A549 (cell line): ENCODE results near the gene SRSF5. TPM values are rescaled to one million over a fixed set of nuclear protein-coding genes. Genes with fewer than 3 reads are reported as not detected.

Source experiments
- ATAC-seq, 2 experiments: fragments of 200-7000 bp in 1 of 2; fragments of >200 bp in 1 of 2; cut with Nextera tagmentation in 1 of 2; cut with Tn5 transposase in 1 of 2; 3 replicates each; pipeline versions ENCODE4 v1.8.0 to v1.9.1; 2018 to 2020; ENCODE audit warnings: mild to moderate bottlenecking in 1 of 2, moderate library complexity in 1 of 2
- CTCF ChIA-PET: fragments of 300-600 bp; sonication (Branson Sonifier 250); formaldehyde crosslinking; extraction: SDS; loops from one replicate; lab custom pipeline; 2021; ENCODE audit warnings: antibody characterized with exemption, inconsistent platforms; lab: Yijun Ruan, JAX
- POLR2A ChIA-PET: fragments of 350-600 bp; formaldehyde crosslinking; extraction: SDS; loops from one replicate; lab custom pipeline; 2021; ENCODE audit warnings: antibody characterized with exemption, inconsistent platforms; lab: Yijun Ruan, JAX
- DNase-seq, 2 experiments: peaks; one replicate each; pipeline versions ENCODE4 v3.0.0 to v3.0.0-alpha.2; 2011 to 2016; ENCODE audit warnings: low read depth in 1 of 2, low spot score in 1 of 2
- FAIRE-seq: peaks from 2 replicates; lab custom pipeline; 2011; peaks lifted over from hg19 to GRCh38; lab: Jason Lieb, UNC
- H3K27ac ChIP-seq, 2 experiments: fragments of >200 bp; sonication (Bioruptor Twin); formaldehyde crosslinking; 3 replicates each; pipeline ENCODE4 v1.5.1; 2016 to 2017
- H3K4me1 ChIP-seq: fragments of >200 bp; sonication (Bioruptor Twin); formaldehyde crosslinking; 3 replicates; pipeline ENCODE4 v1.6.1; 2016
- H3K4me2 ChIP-seq: fragments of >200 bp; sonication (Bioruptor Twin); formaldehyde crosslinking; 3 replicates; pipeline ENCODE4 v1.6.1; 2016
- H3K4me3 ChIP-seq: fragments of >200 bp; sonication (Bioruptor Twin); formaldehyde crosslinking; 3 replicates; pipeline ENCODE4 v1.5.1; 2016
- H3K9me3 ChIP-seq: fragments of >200 bp; sonication (Bioruptor Twin); formaldehyde crosslinking; 3 replicates; pipeline ENCODE4 v1.6.1; 2016
- BHLHE40 ChIP-seq: IDR thresholded peaks from 2 replicates; pipeline ENCODE4 v1.6.1; 2012; ENCODE audit warnings: low read depth, low read length, inconsistent platforms
- CBX8 ChIP-seq: fragments of 200-600 bp; sonication (generic); IDR thresholded peaks from 2 replicates; pipeline ENCODE4 v1.6.1; 2016
- CHD2 ChIP-seq: fragments of 150-350 bp; IDR thresholded peaks from 2 replicates; pipeline ENCODE4 v1.6.1; 2014; ENCODE audit warnings: low read length; ENCODE audit not compliant: partially characterized antibody
- E2F6 ChIP-seq: IDR thresholded peaks from 2 replicates; pipeline ENCODE4 v1.6.1; 2012; ENCODE audit warnings: low read depth, borderline replicate concordance
- EHF ChIP-seq: fragments of 250-450 bp; sonication (Bioruptor Pico); IDR thresholded peaks from 2 replicates; pipeline ENCODE4 v1.5.0; 2020; ENCODE audit warnings: mild to moderate bottlenecking
- EHMT2 ChIP-seq: fragments of 200-600 bp; sonication (generic); IDR thresholded peaks from 2 replicates; pipeline ENCODE4 v1.6.1; 2016; ENCODE audit warnings: antibody characterized with exemption, low read depth, mild to moderate bottlenecking, moderate library complexity
- ELK1 ChIP-seq: fragments of 150-350 bp; IDR thresholded peaks from 2 replicates; pipeline ENCODE4 v1.6.1; 2014; ENCODE audit warnings: low read depth, mild to moderate bottlenecking, low read length
- ESRRA ChIP-seq: fragments of 150-350 bp; IDR thresholded peaks from 2 replicates; pipeline ENCODE4 v1.6.1; 2014; ENCODE audit warnings: mild to moderate bottlenecking, low read length, borderline replicate concordance
- HDAC2 ChIP-seq: fragments of 200-600 bp; sonication (generic); IDR thresholded peaks from 2 replicates; pipeline ENCODE4 v1.6.1; 2016
- HES2 ChIP-seq: fragments of >200 bp; sonication (Bioruptor Twin); formaldehyde crosslinking; IDR thresholded peaks from 2 replicates; pipeline ENCODE4 v1.6.1; 2016
- HOXB13 ChIP-seq: fragments of 250-450 bp; sonication (Bioruptor Pico); IDR thresholded peaks from 2 replicates; pipeline ENCODE4 v1.5.0; 2020; ENCODE audit warnings: low read depth, mild to moderate bottlenecking, moderate library complexity
- JUNB ChIP-seq: fragments of >200 bp; sonication (Bioruptor Twin); formaldehyde crosslinking; IDR thresholded peaks from 2 replicates; pipeline ENCODE4 v1.6.1; 2016
- KDM1A ChIP-seq: fragments of 200-600 bp; sonication (generic); IDR thresholded peaks from 2 replicates; pipeline ENCODE4 v1.6.1; 2016; ENCODE audit warnings: low read depth, mild to moderate bottlenecking
- KDM5A ChIP-seq: fragments of 200-600 bp; sonication (generic); IDR thresholded peaks from 2 replicates; pipeline ENCODE4 v1.6.1; 2016; ENCODE audit warnings: antibody characterized with exemption, mild to moderate bottlenecking
- MAFK ChIP-seq: fragments of 450-650 bp; IDR thresholded peaks from 2 replicates; pipeline ENCODE4 v1.6.1; 2014; ENCODE audit not compliant: partially characterized antibody
- MAZ ChIP-seq: fragments of 150-350 bp; IDR thresholded peaks from 2 replicates; pipeline ENCODE4 v1.6.1; 2014; ENCODE audit warnings: antibody characterized with exemption, low read depth, low read length, borderline replicate concordance
- MYC ChIP-seq: IDR thresholded peaks from 2 replicates; pipeline ENCODE4 v1.6.1; 2012; ENCODE audit warnings: mild to moderate bottlenecking, inconsistent platforms, low read length, improper control_type of control experiment, borderline replicate concordance
- NPAS2 ChIP-seq: fragments of 250-450 bp; sonication (Bioruptor Pico); IDR thresholded peaks from 2 replicates; pipeline ENCODE4 v1.8.0; 2022; ENCODE audit warnings: mild to moderate bottlenecking, moderate library complexity, borderline replicate concordance
- RARB ChIP-seq: fragments of 250-450 bp; sonication (Bioruptor Pico); IDR thresholded peaks from 2 replicates; pipeline ENCODE4 v1.8.0; 2021; ENCODE audit warnings: mild to moderate bottlenecking, moderate library complexity
- TFCP2L1 ChIP-seq: fragments of 250-450 bp; sonication (Bioruptor Pico); IDR thresholded peaks from 2 replicates; pipeline ENCODE4 v1.5.0; 2021; ENCODE audit warnings: mild to moderate bottlenecking
- ZC3H11A ChIP-seq: fragments of 450-650 bp; IDR thresholded peaks from 2 replicates; pipeline ENCODE4 v1.6.1; 2014; ENCODE audit warnings: antibody characterized with exemption, mild to moderate bottlenecking
- ZNF302 ChIP-seq: fragments of 250-450 bp; sonication (Bioruptor Pico); IDR thresholded peaks from 2 replicates; pipeline ENCODE4 v1.9.0; 2021; ENCODE audit warnings: inconsistent platforms, mild to moderate bottlenecking, moderate library complexity
- WGBS: methylation state at CpG from one replicate; pipeline ENCODE4 v1.1.6; 2017; ENCODE audit errors: missing lambda C conversion rate; 5-methylcytosine and 5-hydroxymethylcytosine counted together
- polyA plus RNA-seq, 4 experiments: library from polyadenylated mRNA; depleted of rRNA in 3 of 4; stranded (reverse); fragments of >200 nt; fragmentation: RNase III in 1 of 4; extraction: RNeasy Plus Mini Kit Qiagen cat#74134 plus additional on column Dnase treatment in 1 of 4; gene quantifications; 2 replicates in 3 of 4; 3 replicates in 1 of 4; pipeline ENCODE4 v1.2.3, GENCODE V29; 2011 to 2017
- TF ChIP-seq, protein P1 (sequence below): fragments of 250-450 bp; sonication (Bioruptor Pico); IDR thresholded peaks from 2 replicates; pipeline ENCODE4 v1.5.0; 2020; ENCODE audit warnings: low read depth, mild to moderate bottlenecking, moderate library complexity
- TF ChIP-seq, protein P2 (sequence below): fragments of >200 bp; sonication (Bioruptor Twin); formaldehyde crosslinking; IDR thresholded peaks from 3 replicates; pipeline ENCODE4 v1.6.1; 2016

SRSF5 gene
- polyA plus RNA-seq, 2 of the 4 experiments (the other 2 are of a cell fraction), result 285 to 355 TPM

GRCh38 chr14:69754487-69754886, 12.5 kb upstream of the SRSF5 start:
- no peak overlapping the region for H3K4me3 ChIP-seq
- H3K27ac ChIP-seq, result no peak overlapping the region
- ATAC-seq, result no peak
- no peaks in the 10 kb centered on the region for H3K9me3 ChIP-seq
- whole genome bisulfite sequencing, result 75% methylated on average over 2 of the region's 2 CpGs
- no peak for TF ChIP-seq ELK1
- no peak for TF ChIP-seq MAZ
- no peak for TF ChIP-seq ESRRA
- no peak for TF ChIP-seq MAFK
- no peak for TF ChIP-seq ZNF302
- TF ChIP-seq ZC3H11A, result no peak
- TF ChIP-seq HOXB13, result no peak
- TF ChIP-seq, protein P1, sequence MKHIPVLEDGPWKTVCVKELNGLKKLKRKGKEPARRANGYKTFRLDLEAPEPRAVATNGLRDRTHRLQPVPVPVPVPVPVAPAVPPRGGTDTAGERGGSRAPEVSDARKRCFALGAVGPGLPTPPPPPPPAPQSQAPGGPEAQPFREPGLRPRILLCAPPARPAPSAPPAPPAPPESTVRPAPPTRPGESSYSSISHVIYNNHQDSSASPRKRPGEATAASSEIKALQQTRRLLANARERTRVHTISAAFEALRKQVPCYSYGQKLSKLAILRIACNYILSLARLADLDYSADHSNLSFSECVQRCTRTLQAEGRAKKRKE, result no peak
- TF ChIP-seq MYC, result no peak
- TF ChIP-seq KDM5A, result no peak
- no peak for TF ChIP-seq EHMT2
- no peak for TF ChIP-seq E2F6
- no peak for TF ChIP-seq EHF (CRISPR knock-in tag)
- TF ChIP-seq NPAS2 (CRISPR knock-in tag), result no peak
- TF ChIP-seq CBX8, result no peak
- TF ChIP-seq CHD2, result no peak
- ChIA-PET POLR2A (interaction anchor here (1.0 kb wide), 1 partner anchor 12 kb away, joined by 3 read pairs; the partner anchor contains the start of gene SRSF5), CTCF (interaction anchor here (0.6 to 1.2 kb wide), 3 partner anchors 28 to 169 kb away, joined by 3 to 4 read pairs (median 4); no protein-coding TSS in a partner anchor)
- H3K4me2 ChIP-seq, result no peak overlapping the region
- no peak for DNase-seq
- peaks cover 11% of the 10 kb centered on the region for H3K4me1 ChIP-seq
- FAIRE-seq, result no peak

- ChIA-PET POLR2A (interaction anchor here (0.8 kb wide), 1 partner anchor 12 kb away, joined by 4 read pairs; the partner anchor contains the start of gene SRSF5), CTCF (no interaction called here)
- Histone ChIP-seq H3K9me3 (no peaks in the 10 kb centered on the region), H3K4me3 (no peak overlapping the region), H3K4me2 (no peak overlapping the region), H3K4me1 (peaks cover 3% of the 10 kb centered on the region), H3K27ac (no peak overlapping the region; a peak in 1 of 6 replicates)
- TF ChIP-seq HES2 (no peak), EHMT2 (no peak), RARB (CRISPR knock-in tag) (no peak), HDAC2 (no peak), JUNB (no peak), KDM1A (no peak), ZNF302 (no peak), BHLHE40 (no peak), TFCP2L1 (CRISPR knock-in tag) (no peak), ELK1 (no peak)
- TF ChIP-seq, protein P2, sequence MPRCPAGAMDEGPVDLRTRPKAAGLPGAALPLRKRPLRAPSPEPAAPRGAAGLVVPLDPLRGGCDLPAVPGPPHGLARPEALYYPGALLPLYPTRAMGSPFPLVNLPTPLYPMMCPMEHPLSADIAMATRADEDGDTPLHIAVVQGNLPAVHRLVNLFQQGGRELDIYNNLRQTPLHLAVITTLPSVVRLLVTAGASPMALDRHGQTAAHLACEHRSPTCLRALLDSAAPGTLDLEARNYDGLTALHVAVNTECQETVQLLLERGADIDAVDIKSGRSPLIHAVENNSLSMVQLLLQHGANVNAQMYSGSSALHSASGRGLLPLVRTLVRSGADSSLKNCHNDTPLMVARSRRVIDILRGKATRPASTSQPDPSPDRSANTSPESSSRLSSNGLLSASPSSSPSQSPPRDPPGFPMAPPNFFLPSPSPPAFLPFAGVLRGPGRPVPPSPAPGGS, result no peak
- DNase-seq (no peak), ATAC-seq (no peak), FAIRE-seq (no peak)
These were observed 11.6 kb upstream of the SRSF5 start for GRCh38 chr14:69755296-69755695.
